GM23248 (cell line): ENCODE data around the gene EPS8L1.

Experiments used
- EZH2 ChIP-seq: fragments of 200-600 bp; sonication (generic); IDR thresholded peaks from 2 replicates; pipeline ENCODE4 v1.6.1; 2018; ENCODE audit warnings: antibody characterized with exemption, mild to moderate bottlenecking; ENCODE audit not compliant: insufficient read depth, poor library complexity, severe bottlenecking
- EZH2phosphoT487 ChIP-seq: fragments of 200-600 bp; sonication (generic); IDR thresholded peaks from 2 replicates; pipeline ENCODE4 v1.6.1; 2018; ENCODE audit warnings: antibody characterized with exemption, moderate library complexity, mild to moderate bottlenecking, low read depth; ENCODE audit not compliant: insufficient read depth

GRCh38 chr19:55091955-55092354, 16.3 kb downstream of the EPS8L1 start:
- TF ChIP-seq EZH2 = no peak
- no peak for TF ChIP-seq EZH2phosphoT487
